Activated CD8-positive, alpha-beta T cell treated with anti-CD3 and anti-CD28 coated beads for 36 hours (primary cell): ENCODE data around the gene ACTA2. TPM values are rescaled to one million over a fixed set of nuclear protein-coding genes. Genes with fewer than 3 reads are reported as not detected.
A peak's percentile ranks its signal among the peaks of the same experiment; 100 is the strongest.

Experiments used
- ATAC-seq: fragments of 200-7000 bp; cut with Tn5 transposase; one replicate; pipeline ENCODE4 v1.10.0; 2021; ENCODE audit warnings: mild to moderate bottlenecking, moderate library complexity
- CTCF ChIA-PET: fragments of 350-600 bp; sonication (Branson Sonifier 250); formaldehyde crosslinking; loops from one replicate; lab custom pipeline; 2021; ENCODE audit warnings: antibody characterized with exemption; lab: Charles Lee
- POLR2A ChIA-PET: fragments of 350-600 bp; sonication (Branson Sonifier 250); formaldehyde crosslinking; loops from one replicate; lab custom pipeline; 2021; ENCODE audit warnings: antibody characterized with exemption; lab: Charles Lee
- DNase-seq: peaks from one replicate; pipeline ENCODE4 v3.0.0-alpha.2; 2020
- H3K27ac Mint-ChIP-seq: one replicate; pipeline ENCODE4 v1.8.0; 2021; ENCODE audit warnings: mild to moderate bottlenecking, mixed read lengths
- H3K27me3 Mint-ChIP-seq: one replicate; pipeline ENCODE4 v1.8.0; 2021; ENCODE audit warnings: mixed read lengths
- H3K36me3 Mint-ChIP-seq: one replicate; pipeline ENCODE4 v1.8.0; 2021; ENCODE audit warnings: low read depth, mixed read lengths
- H3K4me1 Mint-ChIP-seq: one replicate; pipeline ENCODE4 v1.8.0; 2021; ENCODE audit warnings: low read depth, mixed read lengths
- H3K4me3 Mint-ChIP-seq: one replicate; pipeline ENCODE4 v1.8.0; 2021; ENCODE audit warnings: mild to moderate bottlenecking, moderate library complexity, mixed read lengths
- H3K9me3 Mint-ChIP-seq: one replicate; pipeline ENCODE4 v1.8.0; 2021; ENCODE audit warnings: mixed read lengths
- CTCF ChIP-seq: fragments of 200-600 bp; IDR thresholded peaks from one replicate; pipeline ENCODE4 v1.8.0; 2022; ENCODE audit warnings: antibody characterized with exemption, mild to moderate bottlenecking
- intact Hi-C: fragments of 100-400 bp; cut with micrococcal nuclease; formaldehyde crosslinking; loops from one replicate; pipeline ENCODE4 v1.10.0; 2022
- total RNA-seq, 2 experiments: library from RNA; stranded (reverse); gene quantifications; one replicate each; pipeline ENCODE4 v1.2.3, GENCODE V29; 2021

Gene ACTA2
- 10 to 100 TPM; 13.3 to 14.9 TPM for total RNA-seq

- no peak within 1 kb of the TSS for H3K4me3 Mint-ChIP-seq
- ATAC-seq = no peak
- no peak for TF ChIP-seq CTCF
- ChIA-PET POLR2A (interaction anchor here (0.7 kb wide), 1 partner anchor 527 kb away, joined by 3 read pairs; no protein-coding TSS in a partner anchor), CTCF (interaction anchor here (0.7 to 1.8 kb wide), 2 partner anchors 56 to 77 kb away, joined by 3 to 6 read pairs; no protein-coding TSS in a partner anchor)
- no peak within 1 kb of the TSS for H3K27ac Mint-ChIP-seq
- no peaks in the 10 kb centered on the region for H3K4me1 Mint-ChIP-seq
- H3K27me3 Mint-ChIP-seq = no peaks in the 10 kb centered on the region
- intact Hi-C loops = no loop called here
- no peaks in the 10 kb centered on the region for H3K36me3 Mint-ChIP-seq
- DNase-seq = no peak
- H3K9me3 Mint-ChIP-seq = no peaks in the 10 kb centered on the region
These were observed at the start of gene ACTA2 for GRCh38 chr10:88952647-88953111. TSS of gene ACTA2 (minus strand) at chr10:88952773. CDS start at chr10:88948930, 3,843 bp downstream.

GRCh38 chr10:89001729-89002072 is 49.1 kb upstream of the ACTA2 start:
- Mint-ChIP-seq H3K4me3 (peak overlapping the region; percentile 57), H3K27ac (peak overlapping the region; percentile 69), H3K36me3 (peaks cover 22% of the 10 kb centered on the region), H3K27me3 (no peaks in the 10 kb centered on the region), H3K4me1 (peaks cover 60% of the 10 kb centered on the region), H3K9me3 (no peaks in the 10 kb centered on the region)
- CTCF ChIA-PET = interaction anchor here (0.7 to 3.8 kb wide), 7 partner anchors 10 to 216 kb away, joined by 3 to 15 read pairs (median 4); partner anchors contain the start of gene FAS
- DNase-seq (no peak), ATAC-seq (no peak)
- POLR2A ChIA-PET = interaction anchor here (1.3 to 4.2 kb wide), 5 partner anchors 10 to 162 kb away, joined by 3 to 56 read pairs (median 4); partner anchors contain the start of gene FAS
- intact Hi-C loops = loop anchor here (5.0 kb wide), 1 partner anchor 64 kb away; no protein-coding TSS in a partner anchor
- no peak for TF ChIP-seq CTCF

- peak overlapping the region; percentile 69 for H3K27ac Mint-ChIP-seq
- CTCF ChIA-PET = interaction anchor here (0.7 to 3.8 kb wide), 8 partner anchors 9 to 217 kb away, joined by 3 to 15 read pairs (median 4); partner anchors contain the start of gene FAS
- peaks cover 21% of the 10 kb centered on the region for H3K36me3 Mint-ChIP-seq
- H3K4me1 Mint-ChIP-seq = peaks cover 63% of the 10 kb centered on the region
- intact Hi-C loops = loop anchor here (5.0 kb wide), 1 partner anchor 64 kb away; no protein-coding TSS in a partner anchor
- no peak for TF ChIP-seq CTCF
- H3K9me3 Mint-ChIP-seq = no peaks in the 10 kb centered on the region
- no peaks in the 10 kb centered on the region for H3K27me3 Mint-ChIP-seq
- DNase-seq (peak; percentile 62), ATAC-seq (peak; percentile 70)
- POLR2A ChIA-PET = interaction anchor here (1.3 to 4.2 kb wide), 5 partner anchors 9 to 162 kb away, joined by 3 to 56 read pairs (median 4); partner anchors contain the start of gene FAS
- H3K4me3 Mint-ChIP-seq = peak overlapping the region; percentile 57
These were observed 48.6 kb upstream of the ACTA2 start for GRCh38 chr10:89001024-89001728.

- intact Hi-C loops = loop anchor here (5.0 kb wide), 1 partner anchor 62 kb away; no protein-coding TSS in a partner anchor
- no peaks in the 10 kb centered on the region for H3K27me3 Mint-ChIP-seq
- DNase-seq (no peak), ATAC-seq (no peak)
- no peaks in the 10 kb centered on the region for H3K9me3 Mint-ChIP-seq
- POLR2A ChIA-PET = interaction anchor here (1.7 kb wide), 1 partner anchor 9 kb away, joined by 10 read pairs; the partner anchor contains the start of gene FAS
- peaks cover 23% of the 10 kb centered on the region for H3K36me3 Mint-ChIP-seq
- H3K4me1 Mint-ChIP-seq = peaks cover 75% of the 10 kb centered on the region
- CTCF ChIA-PET = interaction anchor here (0.9 to 3.8 kb wide), 6 partner anchors 9 to 164 kb away, joined by 3 to 15 read pairs (median 4); partner anchors contain the start of gene FAS
- peak overlapping the region; percentile 36 for H3K27ac Mint-ChIP-seq
- peak overlapping the region; percentile 40 for H3K4me3 Mint-ChIP-seq
- TF ChIP-seq CTCF = no peak
These were observed 47.1 kb upstream of the ACTA2 start for GRCh38 chr10:88999625-89000024.
